Dedifferentiated amniotic fluid mesenchymal stem cell (primary cell): ENCODE results near the gene NAXD.
A peak's percentile ranks its signal among the peaks of the same experiment; 100 is the strongest.
"Not testable (repeated sequence)": the region's sequence is repeated elsewhere in the genome, so short reads cannot be mapped to it uniquely, and the experiment has no call there.

Source experiments
- DNase-seq: peaks from one replicate; pipeline ENCODE4 v3.0.0-alpha.2; 2016; ENCODE audit errors: extremely low spot score

The NAXD gene

DNA sequence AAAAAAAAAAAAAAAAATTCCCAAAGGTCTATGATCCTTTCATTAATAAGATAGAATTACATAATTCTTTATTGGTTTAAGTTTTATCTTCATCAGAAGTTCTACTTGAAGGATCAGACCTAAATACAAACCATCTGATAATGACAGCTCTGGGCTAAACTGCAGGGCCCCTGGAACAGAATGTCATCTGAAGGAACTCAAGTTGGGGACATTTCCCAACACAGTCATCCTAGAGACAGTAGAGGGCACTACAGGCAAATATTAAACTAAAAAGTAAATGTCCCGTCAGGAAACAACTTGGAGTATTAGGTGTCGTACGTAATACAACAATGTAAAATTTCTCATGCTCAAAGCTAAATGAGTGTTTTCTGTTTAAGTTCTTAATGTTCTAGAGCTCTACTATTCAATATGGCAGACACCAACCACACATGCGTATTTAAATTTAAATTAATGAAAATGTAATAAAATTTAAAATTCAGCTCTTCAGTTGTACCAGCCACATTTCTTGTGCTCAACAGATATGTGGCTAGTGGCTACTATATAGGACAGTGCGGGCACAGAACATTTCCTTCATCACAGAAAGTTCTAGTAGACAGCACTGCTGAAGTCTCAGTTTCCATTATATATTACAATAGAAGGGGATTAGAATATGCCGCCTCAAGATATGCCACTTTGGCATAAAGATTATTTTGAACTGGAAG, 21.8 kb upstream of the NAXD start:
- DNase-seq, result peak; percentile 68

DNA sequence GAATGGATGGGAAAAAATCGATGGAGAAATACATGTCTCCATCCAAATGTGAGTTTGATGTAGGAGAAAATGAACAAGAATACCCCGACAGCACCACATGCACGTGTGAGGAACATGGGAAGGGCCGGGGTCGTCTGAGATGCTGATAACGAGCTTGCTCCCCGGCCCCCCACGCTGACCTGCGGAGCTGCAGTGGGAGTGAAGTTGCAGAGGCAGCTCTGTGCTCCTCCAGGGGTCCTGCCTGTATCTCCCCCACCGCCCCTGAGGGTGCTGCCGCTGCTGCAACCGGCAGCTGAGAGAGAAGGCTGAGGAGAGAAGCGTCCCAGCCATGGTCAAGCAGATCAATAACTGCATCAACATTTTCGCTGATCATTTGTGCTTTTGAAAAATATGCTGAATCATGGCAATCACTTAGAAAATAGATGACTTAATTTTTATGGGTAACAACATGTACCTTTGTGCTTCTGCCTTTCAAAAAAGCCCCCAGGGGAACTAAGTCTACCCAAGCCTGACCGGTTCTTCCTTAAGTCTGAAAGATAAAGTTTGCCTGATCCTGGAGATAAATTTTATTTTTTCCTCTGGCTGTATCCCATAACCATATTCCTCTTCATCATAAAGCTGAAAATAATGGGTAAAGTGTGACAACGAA, 18.2 kb upstream of the NAXD start:
- no peak for DNase-seq

DNA sequence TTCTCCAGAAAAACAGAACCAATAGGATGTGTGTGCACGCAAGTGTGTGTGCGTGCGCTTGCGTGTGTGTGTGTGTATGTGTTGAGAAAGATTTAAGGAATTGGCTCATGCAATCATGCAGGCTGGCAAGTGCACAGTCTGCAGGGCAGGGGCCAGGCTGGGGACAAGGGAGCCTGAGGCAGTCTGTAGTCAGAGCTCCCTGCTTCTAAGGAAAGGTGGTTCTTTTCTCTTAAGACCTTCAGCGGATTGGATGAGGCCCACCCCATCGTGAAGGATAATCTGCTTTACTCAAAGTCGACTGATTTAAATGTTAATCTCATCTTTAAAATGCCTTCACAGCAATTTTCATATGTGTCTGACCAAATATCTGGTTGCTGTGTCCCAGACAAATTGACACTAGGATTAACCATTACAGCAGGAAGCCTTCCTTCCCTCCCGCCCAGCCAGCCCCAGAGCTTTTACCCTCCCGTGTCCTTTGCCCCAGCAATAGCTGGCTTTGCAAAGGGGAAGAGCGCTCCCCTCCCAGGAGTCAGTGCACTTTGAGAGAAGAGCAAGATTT, 15.0 kb upstream of the NAXD start:
- DNase-seq, result no peak

DNA sequence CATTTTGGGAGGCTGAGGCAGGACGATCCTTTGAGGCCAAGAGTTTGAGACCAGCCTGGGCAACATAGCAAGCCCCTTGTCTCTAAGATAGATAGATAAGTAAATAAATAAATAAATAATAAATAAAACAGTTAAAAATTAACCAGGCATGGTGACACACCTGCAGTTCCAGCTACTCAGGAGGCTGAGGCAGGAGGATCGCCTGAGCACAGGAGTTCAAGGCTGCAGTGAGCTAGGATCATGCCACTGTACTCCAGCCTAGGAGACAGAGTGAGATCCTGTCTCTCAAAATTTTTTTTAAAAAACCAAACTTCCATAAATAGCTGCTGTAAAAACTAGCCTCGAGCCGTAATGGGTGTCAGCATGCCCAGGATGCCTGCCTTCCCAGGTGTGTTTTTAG, 14.4 kb upstream of the NAXD start:
- DNase-seq, result no peak

DNA sequence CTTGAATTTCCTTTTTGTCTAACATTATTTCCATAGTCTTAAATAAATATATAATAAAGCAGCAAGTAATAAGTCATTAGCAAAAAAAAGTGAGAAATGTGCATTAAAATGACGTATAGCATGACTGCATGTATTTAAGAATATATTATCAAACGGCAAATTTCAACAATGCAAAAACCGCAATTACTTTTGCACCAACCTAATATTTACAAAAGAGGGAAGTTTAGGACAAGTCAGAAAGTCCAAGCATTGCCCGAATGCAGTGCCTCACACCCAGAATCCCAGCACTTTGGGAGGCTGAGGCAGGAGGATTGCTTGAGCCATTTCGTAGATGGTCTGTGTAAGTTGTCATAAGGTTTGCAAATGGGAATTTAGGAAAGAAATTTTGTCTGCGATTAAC, 10.2 kb upstream of the NAXD start:
- no peak for DNase-seq

DNA sequence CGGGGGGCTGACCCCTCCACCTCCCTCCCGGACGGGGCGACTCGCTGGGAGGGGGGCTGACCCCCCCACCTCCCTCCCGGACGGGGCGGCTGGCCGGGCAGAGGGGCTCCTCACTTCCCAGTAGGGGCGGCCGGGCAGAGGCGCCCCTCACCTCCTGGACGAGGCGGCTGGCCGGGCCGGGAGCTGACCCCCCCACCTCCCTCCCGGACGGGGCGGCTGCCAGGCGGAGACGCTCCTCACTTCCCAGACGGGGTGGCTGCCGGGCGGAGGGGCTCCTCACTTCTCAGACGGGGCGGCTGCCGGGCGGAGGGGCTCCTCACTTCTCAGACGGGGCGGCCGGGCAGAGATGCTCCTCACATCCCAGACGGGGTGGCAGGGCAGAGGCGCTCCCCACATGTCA, 9.1 kb upstream of the NAXD start:
- DNase-seq, result not testable (repeated sequence)

DNA sequence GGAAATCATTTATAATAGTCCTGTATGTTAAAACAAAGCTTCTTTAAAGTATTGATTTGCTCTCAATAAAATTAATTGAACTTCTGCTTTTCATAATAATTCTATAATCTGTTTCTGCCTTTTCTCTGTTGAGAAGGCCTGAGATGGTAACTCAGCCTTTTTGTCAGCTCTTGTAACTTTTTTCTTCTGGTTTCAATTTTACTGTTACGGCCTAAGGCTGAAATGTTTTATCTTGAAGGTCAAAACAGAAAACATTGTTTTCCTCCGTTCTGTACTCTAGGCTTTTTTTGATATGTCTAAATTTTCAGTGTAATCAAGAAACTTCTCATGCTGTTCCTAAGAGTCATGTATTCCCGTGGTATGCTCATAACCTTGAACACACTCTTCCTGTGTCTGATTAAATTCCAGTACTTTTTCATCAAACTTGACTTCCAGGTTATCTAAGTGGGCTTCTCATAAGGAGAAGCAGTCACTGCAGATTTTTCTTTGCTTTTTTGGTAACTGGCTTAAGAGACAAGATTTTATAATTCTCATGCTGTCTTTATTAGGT, 7.6 kb upstream of the NAXD start:
- DNase-seq, result no peak

DNA sequence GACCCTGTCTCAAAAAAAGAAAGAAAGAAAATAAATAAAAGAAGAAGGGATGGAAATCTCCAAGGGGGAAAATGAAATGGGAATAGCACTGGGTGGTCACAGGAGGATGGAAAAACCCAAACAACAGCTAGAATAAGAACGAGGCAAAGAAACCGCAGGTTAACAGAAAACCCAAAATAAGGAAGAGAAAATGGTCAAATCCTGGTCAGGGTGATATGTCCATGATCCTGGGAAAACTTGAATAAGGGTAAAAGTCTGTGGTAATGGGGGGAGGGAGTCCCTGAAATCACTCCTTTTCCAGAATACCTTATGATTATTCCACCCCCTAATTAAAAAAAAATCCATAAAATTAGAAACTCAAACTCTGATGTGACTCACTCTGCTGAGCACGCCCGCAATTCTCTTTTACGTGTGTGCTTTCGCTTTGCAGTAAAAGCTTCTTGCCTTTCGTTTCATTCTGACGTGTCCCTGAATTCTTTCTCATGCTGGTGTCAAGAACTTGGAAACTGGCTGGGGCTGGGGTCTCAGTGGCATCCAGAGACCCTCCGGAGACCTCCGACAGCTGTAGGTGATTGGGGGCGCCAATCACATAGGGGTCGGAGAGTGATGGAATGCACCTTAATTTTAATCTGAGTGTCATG, 4.3 kb upstream of the NAXD start:
- no peak for DNase-seq

DNA sequence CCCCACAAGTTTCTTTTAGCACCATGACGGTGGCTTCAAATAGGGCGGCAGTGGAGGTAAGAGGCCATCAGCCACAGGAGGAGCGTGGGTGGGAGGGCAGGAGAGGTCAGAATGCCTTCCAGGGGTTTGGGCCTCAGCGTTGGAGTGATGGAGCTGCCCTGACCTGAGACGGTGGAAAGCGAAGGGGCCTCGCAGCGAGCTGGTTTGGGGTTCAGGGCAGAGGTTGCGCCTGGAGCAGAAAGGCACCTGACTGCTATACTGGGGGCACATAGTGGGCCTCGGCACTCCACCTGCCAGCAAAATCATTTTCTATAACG, 382 bp upstream of the NAXD start:
- no peak for DNase-seq

DNA sequence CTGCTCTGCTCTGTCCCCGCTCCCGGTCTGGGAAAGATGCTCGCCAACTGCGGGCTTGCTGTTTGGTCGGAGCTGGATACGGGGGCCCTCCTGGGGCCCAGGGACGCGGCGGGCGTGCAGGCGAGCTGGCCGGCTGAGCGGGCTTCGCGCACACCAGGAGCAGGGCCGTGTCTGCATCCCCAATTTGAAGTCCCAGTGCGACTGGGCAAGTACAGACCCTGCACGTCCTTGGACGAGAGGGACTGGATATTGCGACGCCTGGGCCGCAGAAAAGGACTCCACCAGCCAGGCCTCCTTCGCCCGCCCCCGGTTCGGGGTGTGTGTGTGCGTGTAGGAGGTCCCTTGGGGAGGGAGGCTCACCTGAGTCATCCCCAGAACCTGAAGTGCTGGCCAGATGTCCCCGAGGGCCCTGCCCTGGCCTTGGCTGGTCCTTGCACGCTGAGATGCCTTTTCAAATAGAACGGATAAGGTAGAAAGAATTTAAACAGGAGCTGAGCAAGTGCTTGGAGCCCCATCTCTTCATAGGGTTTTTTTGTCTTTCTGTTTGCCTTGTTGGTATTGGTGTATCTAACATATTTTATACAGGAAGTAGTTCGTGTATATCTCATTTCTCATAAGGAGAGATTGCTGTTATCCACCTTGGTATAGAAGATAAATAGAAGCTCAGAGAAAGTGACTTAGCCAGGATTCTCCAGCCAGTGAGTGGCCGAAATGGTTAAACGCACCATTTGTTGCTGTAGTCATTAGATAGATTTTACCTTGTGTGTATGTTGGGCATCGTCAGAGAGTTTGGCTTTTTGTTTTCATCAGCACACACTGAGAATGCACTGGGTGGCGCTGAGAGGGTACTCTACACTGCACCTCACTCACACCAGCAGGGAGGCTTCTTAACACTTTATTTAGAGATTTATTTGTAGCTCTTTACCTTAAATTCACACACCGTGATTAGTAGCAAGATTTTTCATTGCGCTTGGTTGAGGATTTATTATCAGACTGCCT, 1.1 kb downstream of the NAXD start:
- DNase-seq, result peak; percentile 17

DNA sequence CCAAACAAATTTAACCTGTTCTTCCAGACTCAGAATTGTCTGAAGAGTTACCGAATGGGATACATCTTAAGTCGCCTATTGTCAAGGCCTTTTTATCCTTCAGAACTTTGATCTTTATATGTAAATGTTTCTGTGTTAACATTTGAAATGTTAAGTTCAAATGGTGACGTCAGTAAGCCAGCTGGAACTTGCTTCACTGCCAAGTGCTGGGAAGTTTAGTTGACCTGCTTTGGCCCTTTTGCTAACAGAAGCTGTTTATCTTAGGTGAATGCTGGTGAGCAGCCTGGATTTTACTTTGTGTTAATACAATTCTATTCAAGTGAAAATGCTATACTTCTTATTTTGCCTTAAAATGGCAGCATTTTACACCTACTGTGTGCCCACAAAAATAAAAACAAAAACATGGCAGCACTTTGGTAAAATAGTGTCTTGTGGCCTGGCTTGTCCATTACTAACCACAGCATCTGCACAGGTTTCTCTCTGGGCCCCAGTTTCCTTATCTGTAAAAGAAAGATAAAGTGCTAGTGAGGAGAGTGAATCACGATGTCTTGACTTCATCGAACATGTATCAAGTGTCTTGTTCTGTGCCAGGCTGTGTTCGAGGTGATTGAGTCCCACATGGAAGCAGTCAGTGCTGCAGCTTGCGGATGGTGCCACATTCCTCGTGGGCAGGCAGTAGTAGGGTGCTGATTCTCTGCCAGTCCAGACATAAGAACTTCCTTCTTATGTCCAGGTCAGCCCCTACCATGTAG, 2.2 kb downstream of the NAXD start:
- DNase-seq, result peak; percentile 24

DNA sequence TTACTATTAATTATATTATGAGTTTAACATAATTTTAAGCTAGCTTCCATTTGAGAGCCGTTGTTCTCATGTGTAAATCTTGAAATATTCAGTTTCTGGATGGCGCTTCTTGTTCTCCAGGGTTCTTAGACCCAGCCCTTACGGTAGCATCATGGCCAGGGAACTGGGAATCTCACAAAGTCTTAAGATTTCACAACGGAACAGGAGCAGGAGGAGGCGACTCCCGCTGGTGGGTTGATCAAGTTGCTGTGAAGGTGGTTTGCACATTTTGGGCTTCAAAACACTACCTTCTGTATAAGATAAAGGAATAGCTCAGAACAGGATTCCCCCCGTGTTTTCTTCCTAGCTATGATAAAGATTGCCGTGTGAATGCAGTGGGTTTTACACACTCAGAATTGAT, 2.8 kb downstream of the NAXD start:
- DNase-seq, result no peak

DNA sequence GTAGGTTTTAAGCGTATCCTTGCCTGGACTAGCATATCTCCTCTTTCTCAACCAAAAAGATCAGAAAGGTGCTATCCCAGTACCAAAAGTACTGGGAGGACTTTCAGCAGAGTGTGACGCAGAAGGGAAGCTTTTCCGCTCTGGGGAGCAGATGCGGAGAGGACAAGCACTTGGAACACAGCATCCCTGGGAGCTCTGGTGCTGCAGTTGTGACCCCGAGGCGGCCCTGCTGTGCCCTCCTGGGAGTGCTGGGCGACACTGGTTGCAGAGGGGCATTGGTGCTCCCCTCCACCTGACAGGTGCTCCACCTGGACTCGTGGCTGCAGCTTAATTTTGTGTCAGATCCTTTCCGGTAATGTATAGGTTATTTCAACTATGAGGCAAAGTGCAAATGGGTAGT, 3.4 kb downstream of the NAXD start:
- DNase-seq, result no peak

DNA sequence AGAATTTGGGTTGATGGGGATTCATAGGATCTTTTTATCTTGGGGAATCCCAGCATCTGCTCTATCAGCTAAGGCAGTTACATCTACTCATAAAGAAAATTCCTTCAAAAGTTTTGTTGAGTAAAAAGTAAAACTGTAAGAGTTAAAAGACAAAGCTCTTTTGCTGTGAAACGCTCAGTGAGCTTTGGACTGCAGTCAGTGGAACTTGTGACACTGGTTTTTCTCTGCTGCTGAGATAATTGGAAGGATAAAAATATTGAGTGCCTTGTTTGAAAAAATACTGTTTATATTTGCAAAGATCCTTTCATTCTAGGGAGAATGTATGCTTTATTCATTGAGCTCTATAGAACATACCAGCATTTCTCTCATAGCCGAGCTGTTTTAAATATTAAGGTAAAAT, 5.3 kb downstream of the NAXD start:
- no peak for DNase-seq

DNA sequence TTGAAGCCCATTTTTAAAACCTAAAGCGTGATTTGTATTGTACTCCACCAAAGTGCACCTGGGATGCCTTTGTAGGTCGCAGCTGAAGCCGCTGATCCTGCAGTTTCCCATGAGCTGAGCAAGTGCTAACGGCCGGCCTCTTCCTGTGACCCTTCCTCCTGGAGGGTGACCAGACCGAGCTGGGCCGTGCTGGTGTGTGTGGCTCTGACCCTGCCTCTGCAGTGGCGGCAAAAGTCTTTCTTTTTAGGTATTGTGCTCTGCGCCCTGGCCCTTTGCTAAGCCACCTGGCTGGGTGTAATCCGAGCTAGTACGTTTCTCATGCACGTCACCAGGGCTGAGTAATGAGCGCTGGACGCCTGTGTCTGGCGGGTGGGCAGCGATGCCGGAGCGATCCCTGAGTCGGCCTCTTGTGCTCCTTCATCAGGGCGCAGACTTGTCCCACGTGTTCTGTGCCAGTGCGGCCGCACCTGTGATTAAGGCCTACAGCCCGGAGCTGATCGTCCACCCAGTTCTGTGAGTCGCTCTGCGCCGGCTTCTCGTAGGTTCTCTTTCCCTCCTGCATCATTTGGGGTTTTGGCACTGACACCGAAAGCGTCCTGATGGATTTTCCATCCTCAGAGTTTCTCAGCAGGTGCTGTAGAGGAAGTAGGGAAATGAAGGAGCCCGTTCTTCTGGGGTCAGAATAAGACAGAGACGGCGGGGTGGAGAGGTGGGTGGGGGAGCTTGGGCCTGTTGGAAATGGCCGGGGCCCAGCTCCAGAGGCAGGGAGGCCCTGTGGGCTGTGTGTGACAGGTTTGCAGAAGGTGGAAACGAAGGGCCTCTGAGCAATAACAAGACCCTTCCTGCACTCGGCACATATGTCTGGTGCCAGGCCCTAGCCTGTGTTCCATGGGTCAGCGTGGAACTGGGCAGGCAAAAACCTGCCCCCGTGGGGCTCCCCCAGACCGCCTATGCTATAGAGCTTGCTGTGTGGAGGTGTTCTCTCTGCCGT, 9.7 kb downstream of the NAXD start:
- DNase-seq, result no peak

DNA sequence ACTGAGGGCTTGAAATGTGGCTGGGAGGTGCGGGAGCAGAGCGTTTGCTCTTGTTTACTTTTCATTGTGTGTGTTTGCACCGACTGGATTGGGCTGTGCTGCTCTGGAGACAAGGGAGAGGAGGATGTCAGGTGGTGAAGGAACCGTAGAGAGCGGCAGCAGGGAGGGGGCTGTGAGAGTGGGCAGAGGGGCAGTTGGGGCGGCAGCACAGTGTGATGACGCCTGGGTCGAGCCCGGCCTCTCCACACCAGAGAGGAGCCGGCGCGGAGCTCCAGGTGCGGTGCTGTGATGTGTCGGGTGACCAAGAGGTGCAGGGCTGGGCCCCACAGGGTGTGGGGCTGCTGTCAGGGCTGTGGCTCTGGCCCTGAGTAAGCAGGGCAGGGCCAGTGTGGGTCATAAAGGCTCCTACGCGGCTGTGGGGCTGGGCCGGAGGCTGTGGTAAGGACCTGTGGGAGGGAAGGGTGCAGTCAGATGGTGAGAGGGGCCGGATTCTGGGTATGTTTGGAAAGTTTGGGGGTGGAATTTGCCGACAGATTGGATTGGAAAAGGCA, 10.5 kb downstream of the NAXD start:
- no peak for DNase-seq

DNA sequence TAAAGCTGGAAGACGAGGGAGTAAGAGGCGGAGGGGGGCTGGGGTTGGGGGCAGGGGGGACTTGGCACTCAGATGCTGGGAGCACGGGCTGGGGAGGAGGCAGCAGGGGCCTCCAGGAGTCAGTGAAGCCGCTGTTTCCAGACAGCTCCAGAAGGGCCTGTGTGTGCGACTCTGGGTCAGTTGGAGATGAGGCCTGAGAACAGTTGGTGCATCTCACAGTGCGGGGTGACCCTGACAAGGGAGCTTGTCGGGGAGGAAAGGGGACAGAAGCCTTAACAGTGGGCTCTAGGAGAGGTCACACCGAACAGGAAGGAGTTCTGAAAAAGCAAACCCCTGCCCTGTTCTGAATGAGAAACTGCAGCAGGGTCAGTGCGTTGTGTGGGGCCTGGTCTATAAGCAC, 11.2 kb downstream of the NAXD start:
- no peak for DNase-seq

DNA sequence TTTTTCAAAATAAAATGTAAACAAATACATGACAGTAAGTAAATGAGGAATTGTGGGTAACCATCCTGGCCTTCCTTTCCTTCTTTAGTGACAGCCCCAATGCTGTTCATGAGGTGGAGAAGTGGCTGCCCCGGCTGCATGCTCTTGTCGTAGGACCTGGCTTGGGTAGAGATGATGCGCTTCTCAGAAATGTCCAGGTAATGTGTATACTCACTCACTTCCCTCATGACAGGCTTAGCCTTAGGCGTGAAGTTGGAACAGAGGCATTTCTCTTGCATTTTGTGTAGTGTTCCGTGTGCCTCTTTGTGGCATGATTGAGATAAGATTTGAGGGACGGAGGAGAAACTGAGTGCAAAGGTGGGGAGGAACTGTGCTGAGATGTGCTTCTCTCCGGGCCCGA, 12.0 kb downstream of the NAXD start:
- DNase-seq, result no peak

DNA sequence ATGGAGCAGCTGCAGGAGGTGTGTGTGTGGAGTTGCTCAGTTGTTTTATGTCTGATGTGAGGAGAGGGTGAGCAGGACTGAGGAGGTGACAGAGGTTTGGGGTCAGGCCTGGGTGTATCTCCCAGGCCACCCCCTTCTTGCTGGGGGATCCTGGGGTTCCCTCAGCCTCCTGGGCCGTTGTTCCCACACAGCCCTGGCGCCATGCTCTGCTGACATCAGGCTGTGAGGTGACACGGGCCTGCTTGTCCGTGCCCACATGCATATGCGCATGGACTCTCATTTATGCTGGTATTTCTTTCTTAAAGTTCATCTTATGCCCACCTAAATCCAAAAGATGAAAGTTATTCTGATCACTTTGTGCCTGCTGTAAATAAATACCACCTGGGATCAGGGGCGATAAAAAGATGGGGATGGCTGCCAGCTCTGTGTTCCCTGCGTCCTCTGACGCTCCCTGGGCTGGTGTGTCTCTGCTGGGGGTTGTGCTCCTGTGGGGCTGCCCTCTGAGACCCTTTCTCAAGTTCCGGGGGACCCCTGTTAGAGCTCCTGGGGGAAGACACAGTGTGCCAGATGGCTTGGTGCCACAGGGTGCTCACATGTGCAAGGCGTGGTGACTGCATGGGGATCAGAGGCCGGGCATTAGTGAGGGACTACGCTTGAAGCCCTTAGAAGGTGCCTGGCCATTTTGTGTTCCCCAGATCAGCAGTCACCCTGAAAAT, 12.6 kb downstream of the NAXD start:
- no peak for DNase-seq
